CD8-positive, alpha-beta memory T cell (primary cell): ENCODE results near the gene RPL41. TPM values are rescaled to one million over a fixed set of nuclear protein-coding genes. Genes with fewer than 3 reads are reported as not detected.

ENCODE experiments used
- CTCF ChIA-PET: fragments of 350-600 bp; sonication (Branson Sonifier 250); formaldehyde crosslinking; loops from one replicate; lab custom pipeline; 2021; ENCODE audit warnings: antibody characterized with exemption; lab: Charles Lee
- POLR2A ChIA-PET: fragments of 350-600 bp; sonication (Branson Sonifier 250); formaldehyde crosslinking; loops from one replicate; lab custom pipeline; 2021; ENCODE audit warnings: antibody characterized with exemption; lab: Charles Lee
- DNase-seq, 5 donors: peaks; one replicate each; pipeline versions ENCODE4 v3.0.0 to v3.0.0-alpha.2; 2020 to 2022; ENCODE audit warnings: mixed read lengths in 1 of 5
- H3K27ac ChIP-seq: one replicate; pipeline ENCODE4 v1.7.0; 2013; ENCODE audit warnings: low read depth, mild to moderate bottlenecking, low read length, moderate library complexity
- H3K27me3 ChIP-seq: 2 replicates; pipeline ENCODE4 v1.7.0; 2013; ENCODE audit warnings: low read length, mild to moderate bottlenecking; ENCODE audit not compliant: insufficient read depth, poor library complexity, severe bottlenecking
- H3K36me3 ChIP-seq: 2 replicates; pipeline ENCODE4 v1.7.0; 2013; ENCODE audit warnings: mild to moderate bottlenecking, low read length, moderate library complexity; ENCODE audit not compliant: insufficient read depth
- H3K4me1 ChIP-seq: 2 replicates; pipeline ENCODE4 v1.7.0; 2013; ENCODE audit warnings: mild to moderate bottlenecking, low read length, moderate library complexity; ENCODE audit not compliant: insufficient read depth
- H3K4me3 ChIP-seq: 2 replicates; pipeline ENCODE4 v1.7.0; 2013; ENCODE audit warnings: mild to moderate bottlenecking, low read length
- H3K9me3 ChIP-seq: 2 replicates; pipeline ENCODE4 v1.7.0; 2013; ENCODE audit warnings: mild to moderate bottlenecking, low read length
- H3K27ac Mint-ChIP-seq, 8 donors: one replicate each; pipeline ENCODE4 v1.8.0; 2020 to 2021; ENCODE audit warnings: mixed read lengths in 8 of 8, mild to moderate bottlenecking in 6 of 8, inconsistent platforms in 3 of 8, moderate library complexity in 3 of 8
- H3K27me3 Mint-ChIP-seq, 2 donors: one replicate each; pipeline ENCODE4 v1.8.0; 2020 to 2021; ENCODE audit warnings: mixed read lengths in 2 of 2, mild to moderate bottlenecking in 1 of 2, moderate library complexity in 1 of 2
- H3K36me3 Mint-ChIP-seq, 3 donors: one replicate each; pipeline ENCODE4 v1.8.0; 2020 to 2021; ENCODE audit warnings: mixed read lengths in 3 of 3, inconsistent platforms in 1 of 3, mild to moderate bottlenecking in 1 of 3
- H3K4me1 Mint-ChIP-seq, 3 donors: one replicate each; pipeline ENCODE4 v1.8.0; 2020 to 2021; ENCODE audit warnings: mixed read lengths in 3 of 3, inconsistent platforms in 1 of 3, mild to moderate bottlenecking in 1 of 3
- H3K4me3 Mint-ChIP-seq, 7 donors: one replicate each; pipeline ENCODE4 v1.8.0; 2020 to 2021; ENCODE audit warnings: mixed read lengths in 7 of 7, mild to moderate bottlenecking in 6 of 7, moderate library complexity in 4 of 7, inconsistent platforms in 2 of 7
- H3K9me3 Mint-ChIP-seq, 5 donors: one replicate each; pipeline ENCODE4 v1.8.0; 2020 to 2022; ENCODE audit warnings: mixed read lengths in 5 of 5, mild to moderate bottlenecking in 3 of 5, moderate library complexity in 2 of 5, inconsistent platforms in 1 of 5
- polyA plus RNA-seq: library from polyadenylated mRNA; unstranded; fragments of 300-500 nt; fragmentation: Illumina TruSeq; gene quantifications from one replicate; pipeline ENCODE4 v1.2.3, GENCODE V29; 2021
- total RNA-seq, 2 experiments: library from RNA; stranded (reverse); gene quantifications; one replicate each; pipeline ENCODE4 v1.2.3, GENCODE V29; 2021

Gene RPL41
- total and polyA plus RNA-seq, 3 experiments from 2014 or later, result 5,711 to 7,268 (median 5,990) TPM

DNA sequence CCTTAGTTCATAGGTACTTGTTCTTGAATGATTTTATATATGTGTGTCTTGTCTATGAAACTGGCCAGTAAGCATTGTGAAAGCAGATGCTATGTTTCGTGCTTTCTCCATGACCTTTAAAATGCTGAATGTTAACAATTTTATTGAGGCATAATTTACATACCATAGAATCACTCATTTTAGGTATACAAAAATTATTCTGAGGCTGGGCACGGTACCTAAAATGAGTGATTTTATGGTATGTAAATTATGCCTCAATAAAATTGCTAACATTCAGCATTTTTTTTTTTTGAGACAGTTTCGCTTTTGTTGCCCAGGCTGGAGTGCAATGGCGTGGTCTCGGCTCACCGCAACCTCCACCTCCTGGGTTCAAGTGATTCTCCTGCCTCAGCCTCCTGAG lies 18.5 kb downstream of the RPL41 start:
- Histone ChIP-seq H3K4me3 (no peak overlapping the region), H3K27me3 (no peaks in the 10 kb centered on the region), H3K9me3 (no peaks in the 10 kb centered on the region), H3K27ac (no peak overlapping the region), H3K4me1 (peaks cover 71% of the 10 kb centered on the region), H3K36me3 (peaks cover 87% of the 10 kb centered on the region)
- CTCF ChIA-PET, result no interaction called here
- Mint-ChIP-seq H3K27me3 (peaks cover 0 to 2% of the 10 kb centered on the region in 2 donors), H3K4me1 (peaks cover 54 to 70% (median 64%) of the 10 kb centered on the region in 3 donors), H3K27ac (peak overlapping the region in 3 of 8 donors; percentile 14 to 88 (median 51)), H3K4me3 (no peak overlapping the region), H3K36me3 (peaks cover 31 to 91% (median 47%) of the 10 kb centered on the region in 3 donors), H3K9me3 (no peaks in the 10 kb centered on the region)
- no peak for DNase-seq
- POLR2A ChIA-PET, result no interaction called here

DNA sequence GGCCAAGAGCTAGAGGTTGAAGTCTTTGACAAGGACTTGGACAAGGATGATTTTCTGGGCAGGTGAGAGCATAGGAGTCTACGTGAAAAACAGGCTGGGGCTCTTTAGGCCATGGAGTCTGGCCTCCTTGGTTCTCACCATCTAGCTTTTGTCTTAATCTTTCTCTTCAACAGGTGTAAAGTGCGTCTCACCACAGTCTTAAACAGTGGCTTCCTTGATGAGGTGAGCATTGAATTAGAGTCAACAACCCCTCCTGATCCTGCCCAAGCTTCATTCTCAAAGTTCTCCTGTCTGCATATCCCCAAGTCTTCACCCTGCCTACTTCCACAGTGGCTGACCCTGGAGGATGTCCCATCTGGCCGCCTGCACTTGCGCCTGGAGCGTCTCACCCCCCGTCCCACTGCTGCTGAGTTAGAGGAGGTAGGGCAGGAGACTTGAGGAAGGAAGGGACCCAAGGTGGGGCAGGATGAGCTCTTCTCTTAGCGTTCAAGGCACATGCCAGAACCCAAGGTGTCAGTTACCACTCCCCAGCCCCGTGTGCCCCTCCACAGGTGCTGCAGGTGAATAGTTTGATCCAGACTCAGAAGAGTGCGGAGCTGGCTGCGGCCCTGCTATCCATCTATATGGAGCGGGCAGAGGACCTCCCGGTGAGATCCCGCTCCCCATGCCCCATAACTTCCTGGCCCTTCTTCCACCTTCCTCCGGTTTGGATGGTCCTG lies 21.6 kb downstream of the RPL41 start:
- Histone ChIP-seq H3K27ac (no peak overlapping the region), H3K9me3 (no peaks in the 10 kb centered on the region), H3K4me3 (no peak overlapping the region), H3K4me1 (peaks cover 68% of the 10 kb centered on the region), H3K27me3 (no peaks in the 10 kb centered on the region), H3K36me3 (peaks cover 85% of the 10 kb centered on the region)
- H3K4me1 Mint-ChIP-seq, result peaks cover 48 to 55% (median 54%) of the 10 kb centered on the region in 3 donors
- H3K36me3 Mint-ChIP-seq, result peaks cover 18 to 90% (median 35%) of the 10 kb centered on the region in 3 donors
- H3K27me3 Mint-ChIP-seq, result no peaks in the 10 kb centered on the region
- DNase-seq, result peak in 1 of 5 donors; percentile 52
- POLR2A ChIA-PET, result interaction anchor here (0.5 to 0.9 kb wide), 3 partner anchors 9 to 391 kb away, joined by 3 to 5 read pairs (median 3); no protein-coding TSS in a partner anchor
- H3K9me3 Mint-ChIP-seq, result no peaks in the 10 kb centered on the region
- CTCF ChIA-PET, result interaction anchor here (0.9 to 2.6 kb wide), 4 partner anchors 11 to 52 kb away, joined by 3 to 10 read pairs (median 6); partner anchors contain the start of genes MYL6B and SMARCC2
- peak overlapping the region in 4 of 7 donors; percentile 25 to 54 (median 42) for H3K4me3 Mint-ChIP-seq
- peak overlapping the region; percentile 46 to 87 (median 75) for H3K27ac Mint-ChIP-seq

DNA sequence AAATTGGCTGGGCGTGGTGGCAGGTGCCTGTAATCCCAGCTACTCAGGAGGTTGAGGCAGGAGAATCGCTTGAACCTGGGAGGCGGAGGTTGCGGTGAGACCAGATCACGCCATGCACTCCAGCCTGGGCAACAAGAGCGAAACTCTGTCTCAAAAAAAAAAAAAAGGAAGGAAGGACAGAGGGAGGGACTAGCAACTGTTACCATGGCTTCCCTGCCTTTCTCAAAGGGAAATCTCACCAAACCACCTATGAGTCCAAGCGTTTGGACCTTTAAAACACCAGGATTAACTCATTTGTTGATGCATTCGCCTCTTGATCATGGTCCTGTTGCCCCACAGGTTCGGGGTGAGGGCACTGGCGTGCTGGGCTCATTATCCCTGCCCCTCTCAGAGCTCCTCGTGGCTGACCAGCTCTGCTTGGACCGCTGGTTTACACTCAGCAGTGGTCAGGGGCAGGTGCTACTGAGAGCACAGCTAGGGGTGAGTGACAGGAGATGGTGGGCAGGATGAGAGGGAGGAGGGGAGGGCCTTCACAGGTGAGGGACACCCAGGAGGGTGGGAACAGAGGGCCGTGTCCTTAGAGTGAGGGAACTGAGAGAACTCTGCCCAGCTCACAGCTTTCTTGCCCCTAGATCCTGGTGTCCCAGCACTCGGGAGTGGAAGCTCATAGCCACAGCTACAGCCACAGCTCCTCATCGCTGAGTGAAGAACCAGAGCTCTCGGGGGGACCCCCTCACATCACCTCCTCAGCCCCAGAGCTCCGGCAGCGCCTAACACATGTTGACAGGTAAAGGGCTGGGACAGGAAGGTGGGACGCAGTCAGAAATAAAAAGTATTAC lies 25.7 kb downstream of the RPL41 start:
- ChIA-PET POLR2A (interaction anchor here (0.6 to 1.6 kb wide), 3 partner anchors 10 to 542 kb away, joined by 3 to 8 read pairs (median 5); no protein-coding TSS in a partner anchor), CTCF (interaction anchor here (1.0 to 1.5 kb wide), 2 partner anchors 10 to 12 kb away, joined by 3 to 4 read pairs; no protein-coding TSS in a partner anchor)
- Histone ChIP-seq H3K27ac (no peak overlapping the region), H3K4me3 (no peak overlapping the region), H3K27me3 (no peaks in the 10 kb centered on the region), H3K9me3 (no peaks in the 10 kb centered on the region), H3K36me3 (peaks cover 71% of the 10 kb centered on the region), H3K4me1 (peaks cover 47% of the 10 kb centered on the region)
- DNase-seq, result no peak
- Mint-ChIP-seq H3K9me3 (no peaks in the 10 kb centered on the region), H3K27me3 (no peaks in the 10 kb centered on the region), H3K27ac (peak overlapping the region in 7 of 8 donors; percentile 38 to 86 (median 76)), H3K4me1 (peaks cover 45 to 55% (median 51%) of the 10 kb centered on the region in 3 donors), H3K36me3 (peaks cover 26 to 79% (median 36%) of the 10 kb centered on the region in 3 donors), H3K4me3 (peak overlapping the region in 1 of 7 donors; percentile 15)

DNA sequence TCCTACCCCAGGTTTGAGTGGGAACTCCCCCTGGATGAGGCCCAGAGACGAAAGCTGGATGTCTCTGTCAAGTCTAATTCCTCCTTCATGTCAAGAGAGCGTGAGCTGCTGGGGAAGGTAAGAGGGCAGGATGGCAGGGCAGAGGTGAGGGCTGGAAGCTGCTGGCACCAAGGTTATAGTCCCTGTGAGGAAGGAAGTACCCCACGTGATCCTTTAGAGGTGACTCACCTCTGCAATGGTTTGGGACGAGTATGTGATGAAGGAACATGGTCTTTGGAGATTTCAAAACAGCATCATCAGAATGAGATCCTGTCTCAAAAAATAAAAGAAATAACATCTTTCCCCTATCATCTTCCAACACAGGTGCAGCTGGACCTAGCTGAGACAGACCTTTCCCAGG lies 26.8 kb downstream of the RPL41 start:
- peaks cover 26 to 69% (median 30%) of the 10 kb centered on the region in 3 donors for H3K36me3 Mint-ChIP-seq
- H3K27me3 ChIP-seq, result no peaks in the 10 kb centered on the region
- H3K4me3 ChIP-seq, result no peak overlapping the region
- peak overlapping the region; percentile 38 to 90 (median 76) for H3K27ac Mint-ChIP-seq
- CTCF ChIA-PET, result interaction anchor here (1.0 to 1.5 kb wide), 2 partner anchors 9 to 13 kb away, joined by 3 to 4 read pairs; no protein-coding TSS in a partner anchor
- no peaks in the 10 kb centered on the region for H3K9me3 Mint-ChIP-seq
- DNase-seq, result no peak
- H3K4me1 ChIP-seq, result peaks cover 36% of the 10 kb centered on the region
- no peaks in the 10 kb centered on the region for H3K9me3 ChIP-seq
- POLR2A ChIA-PET, result interaction anchor here (0.6 to 1.6 kb wide), 2 partner anchors 9 to 47 kb away, joined by 3 to 5 read pairs; no protein-coding TSS in a partner anchor
- H3K27ac ChIP-seq, result no peak overlapping the region
- H3K27me3 Mint-ChIP-seq, result no peaks in the 10 kb centered on the region
- H3K36me3 ChIP-seq, result peaks cover 60% of the 10 kb centered on the region
- peaks cover 37 to 47% (median 41%) of the 10 kb centered on the region in 3 donors for H3K4me1 Mint-ChIP-seq
- no peak overlapping the region for H3K4me3 Mint-ChIP-seq

DNA sequence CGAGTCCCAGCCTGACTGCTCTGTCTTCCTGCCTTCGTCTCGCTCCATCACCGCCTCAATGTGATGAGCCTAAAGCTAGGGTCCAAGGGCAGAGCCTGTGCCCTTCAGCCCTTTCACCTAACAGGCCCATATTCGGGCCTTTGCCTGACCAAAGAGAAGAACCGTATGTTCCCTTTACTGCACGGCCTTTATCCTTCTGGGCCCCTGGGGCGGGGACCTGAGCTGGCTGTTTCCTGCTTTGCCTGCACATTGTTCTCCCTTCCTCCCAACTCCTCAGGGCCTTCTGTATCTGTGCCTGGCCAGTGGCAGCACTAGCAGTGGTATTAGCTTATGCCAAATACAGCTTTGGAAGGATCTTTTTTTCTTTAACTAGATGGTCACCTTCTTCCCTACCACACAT lies 27.4 kb downstream of the RPL41 start:
- H3K27me3 ChIP-seq, result no peaks in the 10 kb centered on the region
- no peak for DNase-seq
- H3K27me3 Mint-ChIP-seq, result no peaks in the 10 kb centered on the region
- no peak overlapping the region for H3K27ac ChIP-seq
- no peaks in the 10 kb centered on the region for H3K9me3 Mint-ChIP-seq
- H3K27ac Mint-ChIP-seq, result peak overlapping the region in 6 of 8 donors; percentile 17 to 86 (median 67)
- peaks cover 54% of the 10 kb centered on the region for H3K36me3 ChIP-seq
- no peak overlapping the region for H3K4me3 Mint-ChIP-seq
- H3K4me1 Mint-ChIP-seq, result peaks cover 30 to 41% (median 34%) of the 10 kb centered on the region in 3 donors
- ChIA-PET CTCF (interaction anchor here (1.2 to 1.7 kb wide), 3 partner anchors 15 to 122 kb away, joined by 3 to 4 read pairs (median 4); partner anchors contain the start of gene ZC3H10), POLR2A (interaction anchor here (0.6 to 1.4 kb wide), 3 partner anchors 16 to 47 kb away, joined by 3 to 9 read pairs (median 3); partner anchors contain the start of gene ESYT1)
- no peak overlapping the region for H3K4me3 ChIP-seq
- H3K9me3 ChIP-seq, result no peaks in the 10 kb centered on the region
- H3K36me3 Mint-ChIP-seq, result peaks cover 20 to 62% (median 27%) of the 10 kb centered on the region in 3 donors
- peaks cover 30% of the 10 kb centered on the region for H3K4me1 ChIP-seq

DNA sequence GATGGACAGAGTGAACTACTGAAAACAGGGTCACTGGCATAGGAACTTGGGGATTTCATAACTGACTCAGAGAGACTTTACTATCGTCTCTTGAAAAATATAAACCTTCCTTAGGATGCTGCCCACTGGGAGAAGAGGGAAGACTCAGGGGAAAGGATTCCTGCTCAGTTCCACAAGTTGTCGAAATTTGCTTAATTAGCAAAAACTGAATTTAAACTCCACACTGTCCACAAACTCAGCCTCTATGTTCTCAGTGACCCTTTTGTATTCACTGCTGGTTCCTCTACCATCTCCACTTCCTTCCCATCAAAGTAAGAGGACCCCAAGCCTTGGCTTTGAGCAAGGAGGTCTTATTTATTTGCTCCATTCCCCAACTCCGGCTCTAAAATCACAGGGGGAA lies 28.8 kb downstream of the RPL41 start:
- no peaks in the 10 kb centered on the region for H3K27me3 Mint-ChIP-seq
- no peaks in the 10 kb centered on the region for H3K9me3 Mint-ChIP-seq
- H3K36me3 ChIP-seq, result peaks cover 45% of the 10 kb centered on the region
- H3K27ac Mint-ChIP-seq, result peak overlapping the region in 5 of 8 donors; percentile 17 to 78 (median 36)
- H3K4me3 ChIP-seq, result no peak overlapping the region
- peaks cover 17% of the 10 kb centered on the region for H3K4me1 ChIP-seq
- H3K27me3 ChIP-seq, result no peaks in the 10 kb centered on the region
- peaks cover 20 to 51% (median 25%) of the 10 kb centered on the region in 3 donors for H3K36me3 Mint-ChIP-seq
- H3K9me3 ChIP-seq, result no peaks in the 10 kb centered on the region
- ChIA-PET CTCF (interaction anchor here (1.3 to 1.7 kb wide), 2 partner anchors 14 to 121 kb away, joined by 3 to 4 read pairs; no protein-coding TSS in a partner anchor), POLR2A (interaction anchor here (0.6 kb wide), 2 partner anchors 22 to 36 kb away, joined by 4 to 9 read pairs; no protein-coding TSS in a partner anchor)
- DNase-seq, result no peak
- H3K4me3 Mint-ChIP-seq, result no peak overlapping the region
- peaks cover 30 to 38% (median 30%) of the 10 kb centered on the region in 3 donors for H3K4me1 Mint-ChIP-seq
- H3K27ac ChIP-seq, result no peak overlapping the region
